Measurements from ENCODE around the gene MTG2. TPM values are rescaled to one million over a fixed set of nuclear protein-coding genes. Genes with fewer than 3 reads are reported as not detected.
A peak's percentile ranks its signal among the peaks of the same experiment; 100 is the strongest.
"Not testable (repeated sequence)": the region's sequence is repeated elsewhere in the genome, so short reads cannot be mapped to it uniquely, and the experiment has no call there.

Gene MTG2
- total and polyA plus RNA-seq, 4 experiments from 2014 or later: 15.9 to 50.7 (median 36.2) TPM

DNA sequence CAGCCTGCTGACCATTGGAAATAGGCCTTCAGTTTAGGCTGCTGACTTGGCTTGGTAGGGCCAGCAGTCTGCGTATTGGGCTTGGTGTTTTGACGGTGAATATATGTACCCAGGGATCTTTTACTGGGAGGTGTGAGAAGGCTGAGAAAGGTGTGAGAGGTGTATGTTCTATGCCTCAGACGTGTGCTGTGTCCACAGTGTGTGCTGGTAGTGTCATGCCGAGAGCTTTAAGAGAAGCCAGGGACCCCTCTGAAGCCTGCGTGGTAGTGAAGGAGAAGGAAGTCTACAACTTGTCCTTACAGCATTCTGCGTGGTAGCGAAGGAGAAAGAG is 37.2 kb upstream of the MTG2 start:
- Histone ChIP-seq H3K4me3 (ENCODE audit: low read length in 2 of 2) (no peak overlapping the region), H3K9me3 (ENCODE audit: control insufficient read depth in 1 of 2, low read length in 2 of 2) (no peaks in the 10 kb centered on the region), H3K4me1 (ENCODE audit: insufficient read depth, low read length) (peaks cover 34% of the 10 kb centered on the region), H3K36me3 (ENCODE audit: insufficient read depth, low read length) (peaks cover 1% of the 10 kb centered on the region), H3K27ac (ENCODE audit: low read depth, low read length) (no peak overlapping the region), H3K27me3 (ENCODE audit: insufficient read depth, low read length) (no peaks in the 10 kb centered on the region)
- intact Hi-C loops (cut with micrococcal nuclease): no loop called here
- POLR2A ChIA-PET (ENCODE audit: partially characterized antibody): interaction anchor here (1.3 to 5.7 kb wide), 3 partner anchors 23 to 79 kb away, joined by 3 to 115 read pairs (median 64); partner anchors contain the start of genes LSM14B, MTG2 and TAF4
- peaks cover 2 to 23% of the 10 kb centered on the region in 2 donors for H3K36me3 Mint-ChIP-seq
- CTCF ChIA-PET (ENCODE audit: partially characterized antibody): interaction anchor here (1.0 to 1.6 kb wide), 3 partner anchors 10 to 135 kb away, joined by 3 to 5 read pairs (median 3); no protein-coding TSS in a partner anchor
- H3K4me1 Mint-ChIP-seq: peaks cover 37 to 64% (median 47%) of the 10 kb centered on the region in 4 donors
- DNase-seq: no peak
- H3K9me3 Mint-ChIP-seq: peaks cover 0 to 2% (median 0%) of the 10 kb centered on the region in 8 donors
- peak overlapping the region in 7 of 8 donors; percentile 35 to 90 (median 82) for H3K4me3 Mint-ChIP-seq
- H3K27ac Mint-ChIP-seq: peak overlapping the region in 4 of 7 donors; percentile 15 to 87 (median 42)
- no peaks in the 10 kb centered on the region for H3K27me3 Mint-ChIP-seq

DNA sequence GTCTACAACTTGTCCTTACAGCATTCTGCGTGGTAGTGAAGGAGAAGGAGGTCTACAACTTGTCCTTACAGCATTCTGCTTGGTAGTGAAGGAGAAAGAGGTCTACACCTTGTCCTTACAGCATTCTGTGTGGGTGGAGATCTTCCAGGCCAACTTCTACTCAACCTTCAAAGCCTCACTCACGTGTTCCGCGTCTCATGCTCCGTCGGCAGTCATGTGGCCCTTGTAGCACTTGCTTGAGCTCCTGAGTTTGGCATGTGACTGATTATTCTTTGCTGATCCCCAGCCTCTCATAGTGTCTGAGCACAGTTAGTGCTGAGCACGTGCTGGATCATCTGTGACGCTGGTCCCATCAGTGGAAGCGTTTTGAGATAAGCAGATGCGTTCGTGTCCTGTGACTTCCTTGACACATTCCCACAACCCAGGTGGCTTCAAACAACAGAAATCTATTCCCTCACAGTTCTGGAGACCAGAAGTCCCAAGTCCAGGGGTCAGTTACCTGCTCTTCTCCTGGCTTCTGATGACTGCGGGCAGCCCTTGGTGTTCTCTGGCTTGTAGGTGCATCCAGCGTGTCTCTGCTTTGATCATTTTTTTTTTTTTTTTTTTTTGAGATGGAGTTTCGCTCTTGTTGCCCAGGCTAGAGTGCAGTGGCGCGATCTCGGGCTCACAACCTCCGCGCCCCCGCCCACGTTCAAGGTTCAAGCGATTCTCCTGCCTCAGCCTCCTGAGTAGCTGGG is 36.6 kb upstream of the MTG2 start:
- Mint-ChIP-seq H3K27me3 (no peaks in the 10 kb centered on the region), H3K27ac (peak overlapping the region in 2 of 7 donors; percentile 15 to 87), H3K4me1 (peaks cover 34 to 58% (median 42%) of the 10 kb centered on the region in 4 donors), H3K9me3 (peaks cover 0 to 2% (median 0%) of the 10 kb centered on the region in 8 donors), H3K4me3 (peak overlapping the region in 4 of 8 donors; percentile 12 to 87 (median 32)), H3K36me3 (peaks cover 0 to 18% of the 10 kb centered on the region in 2 donors)
- Histone ChIP-seq H3K36me3 (ENCODE audit: insufficient read depth, low read length) (no peaks in the 10 kb centered on the region), H3K4me3 (ENCODE audit: low read length in 2 of 2) (no peak overlapping the region), H3K4me1 (ENCODE audit: insufficient read depth, low read length) (peaks cover 28% of the 10 kb centered on the region), H3K9me3 (ENCODE audit: control insufficient read depth in 1 of 2, low read length in 2 of 2) (no peaks in the 10 kb centered on the region), H3K27ac (ENCODE audit: low read depth, low read length) (no peak overlapping the region), H3K27me3 (ENCODE audit: insufficient read depth, low read length) (no peaks in the 10 kb centered on the region)
- intact Hi-C loops (cut with micrococcal nuclease): no loop called here
- DNase-seq: no peak
- POLR2A ChIA-PET (ENCODE audit: partially characterized antibody): interaction anchor here (5.4 to 5.7 kb wide), 2 partner anchors 24 to 79 kb away, joined by 64 to 115 read pairs; partner anchors contain the start of genes LSM14B and TAF4
- CTCF ChIA-PET (ENCODE audit: partially characterized antibody): interaction anchor here (1.0 to 1.6 kb wide), 2 partner anchors 135 to 136 kb away, joined by 3 to 5 read pairs; no protein-coding TSS in a partner anchor

DNA sequence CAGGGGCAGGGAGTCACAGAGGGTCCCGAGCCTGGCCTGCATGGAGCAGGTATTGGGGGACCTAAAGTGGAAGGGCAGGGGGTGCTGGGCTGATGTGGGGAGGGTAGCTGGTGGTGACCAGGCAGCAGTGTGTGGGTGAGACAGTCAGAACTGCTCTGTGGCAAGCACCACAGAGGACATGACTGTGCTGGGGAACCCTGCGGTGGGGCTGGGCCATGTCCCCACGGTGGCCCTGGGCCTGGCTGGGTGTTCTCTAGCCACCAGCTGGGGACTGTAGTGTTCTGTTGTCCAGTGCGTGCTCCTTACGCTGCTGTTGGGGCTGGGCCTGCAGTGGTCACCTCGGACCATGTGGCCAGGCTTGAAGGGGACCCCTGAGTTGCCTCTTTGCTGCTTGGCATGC is 35.7 kb upstream of the MTG2 start:
- peaks cover 25 to 49% (median 34%) of the 10 kb centered on the region in 4 donors for H3K4me1 Mint-ChIP-seq
- CTCF ChIA-PET (ENCODE audit: partially characterized antibody): no interaction called here

DNA sequence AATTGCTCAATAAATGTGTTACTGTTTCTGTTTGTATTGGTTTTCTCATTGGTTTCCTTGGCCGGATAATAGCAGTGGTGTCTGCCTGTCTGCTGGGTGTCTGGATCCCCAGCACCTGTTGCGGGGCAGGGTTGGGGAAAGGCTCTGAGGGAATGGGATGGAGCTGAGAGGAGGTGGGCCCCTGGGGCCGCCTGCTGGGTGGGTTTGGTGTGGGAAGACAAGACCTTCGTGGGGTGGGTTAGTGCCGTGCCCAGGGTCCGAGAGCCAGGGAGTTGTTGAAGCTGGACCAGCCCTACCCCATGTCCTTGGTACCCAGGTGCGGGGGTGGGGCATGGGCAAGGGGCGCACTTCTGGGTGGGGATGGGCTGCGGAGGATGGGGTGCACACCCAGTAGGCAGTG is 35.3 kb upstream of the MTG2 start:
- Mint-ChIP-seq H3K4me1 (peaks cover 25 to 46% (median 35%) of the 10 kb centered on the region in 4 donors), H3K4me3 (peak overlapping the region in 1 of 8 donors; percentile 32), H3K36me3 (peaks cover 6% of the 10 kb centered on the region in 2 donors), H3K27ac (peak overlapping the region in 4 of 7 donors; percentile 16 to 68 (median 50)), H3K27me3 (no peaks in the 10 kb centered on the region), H3K9me3 (no peaks in the 10 kb centered on the region)
- Histone ChIP-seq H3K4me1 (ENCODE audit: insufficient read depth, low read length) (peaks cover 17% of the 10 kb centered on the region), H3K27ac (ENCODE audit: low read depth, low read length) (no peak overlapping the region), H3K36me3 (ENCODE audit: insufficient read depth, low read length) (no peaks in the 10 kb centered on the region), H3K27me3 (ENCODE audit: insufficient read depth, low read length) (no peaks in the 10 kb centered on the region), H3K9me3 (ENCODE audit: control insufficient read depth in 1 of 2, low read length in 2 of 2) (no peaks in the 10 kb centered on the region), H3K4me3 (ENCODE audit: low read length in 2 of 2) (no peak overlapping the region)
- ChIA-PET POLR2A (ENCODE audit: partially characterized antibody) (interaction anchor here (0.9 kb wide), 1 partner anchor 82 kb away, joined by 3 read pairs; the partner anchor contains the start of gene TAF4), CTCF (ENCODE audit: partially characterized antibody) (no interaction called here)
- DNase-seq: no peak
- intact Hi-C loops (cut with micrococcal nuclease): no loop called here

More for the DNA sequence above, 35.7 kb upstream of the MTG2 start:
- Mint-ChIP-seq H3K4me3 (no peak overlapping the region), H3K27me3 (no peaks in the 10 kb centered on the region), H3K36me3 (peaks cover 2 to 8% of the 10 kb centered on the region in 2 donors), H3K9me3 (no peaks in the 10 kb centered on the region), H3K27ac (peak overlapping the region in 1 of 7 donors; percentile 16)
- Histone ChIP-seq H3K27ac (ENCODE audit: low read depth, low read length) (no peak overlapping the region), H3K36me3 (ENCODE audit: insufficient read depth, low read length) (no peaks in the 10 kb centered on the region), H3K9me3 (ENCODE audit: control insufficient read depth in 1 of 2, low read length in 2 of 2) (no peaks in the 10 kb centered on the region), H3K4me3 (ENCODE audit: low read length in 2 of 2) (no peak overlapping the region), H3K27me3 (ENCODE audit: insufficient read depth, low read length) (no peaks in the 10 kb centered on the region), H3K4me1 (ENCODE audit: insufficient read depth, low read length) (peaks cover 19% of the 10 kb centered on the region)
- intact Hi-C loops (cut with micrococcal nuclease): no loop called here
- no peak for DNase-seq
- POLR2A ChIA-PET (ENCODE audit: partially characterized antibody): interaction anchor here (0.9 kb wide), 1 partner anchor 82 kb away, joined by 3 read pairs; the partner anchor contains the start of gene TAF4

DNA sequence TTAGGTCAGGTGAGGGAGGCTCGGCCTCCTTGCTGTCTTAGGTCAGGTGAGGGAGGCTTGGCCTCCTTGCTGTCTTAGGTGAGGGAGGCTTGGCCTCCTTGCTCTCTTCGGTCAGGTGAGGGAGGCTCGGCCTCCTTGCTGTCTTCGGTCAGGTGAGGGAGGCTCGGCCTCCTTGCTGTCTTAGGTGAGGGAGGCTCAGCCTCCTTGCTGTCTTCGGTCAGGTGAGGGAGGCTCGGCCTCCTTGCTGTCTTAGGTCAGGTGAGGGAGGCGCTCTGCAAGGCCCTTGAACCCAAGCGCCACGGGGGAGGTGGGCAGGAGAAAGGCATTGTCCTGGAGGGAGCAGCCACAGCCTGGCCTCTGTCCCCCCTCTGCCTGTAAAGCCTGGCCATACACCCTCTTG is 34.4 kb upstream of the MTG2 start:
- H3K36me3 ChIP-seq (ENCODE audit: insufficient read depth, low read length); H3K27ac Mint-ChIP-seq; H3K27ac ChIP-seq (ENCODE audit: low read depth, low read length); H3K4me3 Mint-ChIP-seq; H3K9me3 ChIP-seq (ENCODE audit: control insufficient read depth in 1 of 2, low read length in 2 of 2); H3K27me3 ChIP-seq (ENCODE audit: insufficient read depth, low read length); DNase-seq; POLR2A ChIA-PET (ENCODE audit: partially characterized antibody); H3K27me3 Mint-ChIP-seq; CTCF ChIA-PET (ENCODE audit: partially characterized antibody); intact Hi-C loops (cut with micrococcal nuclease); H3K9me3 Mint-ChIP-seq; H3K4me3 ChIP-seq (ENCODE audit: low read length in 2 of 2): not testable (repeated sequence)
- peaks cover 10 to 14% of the 10 kb centered on the region in 2 donors for H3K36me3 Mint-ChIP-seq
- H3K4me1 ChIP-seq (ENCODE audit: insufficient read depth, low read length): peaks cover 17% of the 10 kb centered on the region
- H3K4me1 Mint-ChIP-seq: peaks cover 28 to 46% (median 38%) of the 10 kb centered on the region in 4 donors

DNA sequence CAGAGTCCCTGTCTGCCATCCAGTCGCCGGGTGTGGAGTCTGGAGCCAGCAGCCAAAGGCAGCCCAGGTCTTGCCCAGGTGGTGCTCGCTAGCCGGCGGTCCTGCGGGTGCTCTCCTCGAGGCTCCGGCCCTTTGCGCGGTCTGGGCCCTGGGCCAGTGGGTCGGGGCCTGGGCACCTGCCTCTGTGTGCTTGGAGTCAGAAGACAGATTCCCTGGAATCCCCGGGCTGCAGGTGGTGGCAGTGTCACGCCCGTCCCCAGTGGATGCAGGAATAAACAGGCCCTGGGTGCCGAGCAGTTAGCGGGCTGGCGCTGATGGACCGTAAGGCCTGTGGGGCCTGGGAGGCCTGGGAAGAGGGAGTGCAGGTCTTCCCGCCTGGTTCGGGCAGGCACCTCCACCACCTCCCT is 33.9 kb upstream of the MTG2 start:
- peaks cover 15 to 19% of the 10 kb centered on the region in 2 donors for H3K36me3 Mint-ChIP-seq
- H3K9me3 Mint-ChIP-seq: peaks cover 0 to 7% (median 0%) of the 10 kb centered on the region in 8 donors
- no peak overlapping the region for H3K27ac Mint-ChIP-seq
- H3K4me1 Mint-ChIP-seq: peaks cover 28 to 47% (median 40%) of the 10 kb centered on the region in 4 donors
- intact Hi-C loops (cut with micrococcal nuclease): no loop called here
- H3K4me3 Mint-ChIP-seq: no peak overlapping the region
- Histone ChIP-seq H3K27me3 (ENCODE audit: insufficient read depth, low read length) (no peaks in the 10 kb centered on the region), H3K4me3 (ENCODE audit: low read length in 2 of 2) (no peak overlapping the region), H3K9me3 (ENCODE audit: control insufficient read depth in 1 of 2, low read length in 2 of 2) (no peaks in the 10 kb centered on the region), H3K36me3 (ENCODE audit: insufficient read depth, low read length) (no peaks in the 10 kb centered on the region), H3K27ac (ENCODE audit: low read depth, low read length) (no peak overlapping the region), H3K4me1 (ENCODE audit: insufficient read depth, low read length) (peaks cover 17% of the 10 kb centered on the region)
- no peak for DNase-seq
- POLR2A ChIA-PET (ENCODE audit: partially characterized antibody): no interaction called here
- H3K27me3 Mint-ChIP-seq: no peaks in the 10 kb centered on the region
- CTCF ChIA-PET (ENCODE audit: partially characterized antibody): no interaction called here

DNA sequence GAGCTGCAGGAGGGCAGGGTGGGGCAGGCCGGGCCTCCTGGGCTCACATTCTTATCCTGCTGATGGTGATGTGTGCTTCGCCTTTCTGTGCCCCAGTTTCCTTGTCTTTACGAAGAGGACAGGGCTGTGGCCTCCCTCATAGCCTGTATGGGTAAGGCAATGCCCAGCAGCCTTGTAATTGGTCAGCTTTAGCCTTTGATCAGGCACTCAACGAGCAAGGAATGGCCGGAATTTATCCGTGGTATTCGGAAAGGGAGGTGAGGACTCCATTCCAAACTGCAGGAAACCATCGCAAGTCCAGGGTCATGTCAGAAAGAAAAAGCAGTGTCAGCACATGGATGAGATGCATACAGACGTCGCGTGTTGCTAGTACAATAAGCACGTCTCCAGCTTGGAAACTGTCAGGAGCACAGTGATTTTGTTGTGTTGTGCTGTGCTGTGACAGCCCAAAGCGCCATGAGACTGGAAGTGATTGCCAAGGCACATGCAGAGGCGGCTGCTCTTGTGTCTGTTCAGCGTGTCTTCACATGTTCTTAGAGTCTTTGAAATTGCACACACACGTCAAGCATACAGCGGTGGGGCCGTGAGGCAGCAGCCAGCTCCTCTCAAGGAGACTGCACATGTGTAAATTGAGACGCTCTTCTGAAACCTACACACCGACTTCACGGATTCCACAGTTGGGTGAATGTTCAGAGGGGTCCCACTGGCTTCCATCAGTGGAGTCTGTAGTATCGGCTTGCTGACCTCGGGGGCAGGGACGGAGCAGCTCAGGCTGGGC is 33.1 kb upstream of the MTG2 start:
- Histone ChIP-seq H3K9me3 (ENCODE audit: control insufficient read depth in 1 of 2, low read length in 2 of 2) (no peaks in the 10 kb centered on the region), H3K4me1 (ENCODE audit: insufficient read depth, low read length) (peaks cover 13% of the 10 kb centered on the region), H3K27ac (ENCODE audit: low read depth, low read length) (no peak overlapping the region), H3K27me3 (ENCODE audit: insufficient read depth, low read length) (no peaks in the 10 kb centered on the region), H3K4me3 (ENCODE audit: low read length in 2 of 2) (no peak overlapping the region), H3K36me3 (ENCODE audit: insufficient read depth, low read length) (no peaks in the 10 kb centered on the region)
- H3K4me1 Mint-ChIP-seq: peaks cover 27 to 44% (median 36%) of the 10 kb centered on the region in 4 donors
- no peak for DNase-seq
- intact Hi-C loops (cut with micrococcal nuclease): no loop called here
- H3K4me3 Mint-ChIP-seq: no peak overlapping the region
- peak overlapping the region in 2 of 7 donors; percentile 24 to 76 for H3K27ac Mint-ChIP-seq
- H3K9me3 Mint-ChIP-seq: peaks cover 0 to 7% (median 0%) of the 10 kb centered on the region in 8 donors
- no peaks in the 10 kb centered on the region for H3K27me3 Mint-ChIP-seq
- CTCF ChIA-PET (ENCODE audit: partially characterized antibody): interaction anchor here (1.3 kb wide), 1 partner anchor 138 kb away, joined by 3 read pairs; no protein-coding TSS in a partner anchor
- POLR2A ChIA-PET (ENCODE audit: partially characterized antibody): no interaction called here
- peaks cover 19 to 28% of the 10 kb centered on the region in 2 donors for H3K36me3 Mint-ChIP-seq

Data from CD4-positive, alpha-beta memory T cell (primary cell).